Endothelial cell of hepatic sinusoid (primary cell): ENCODE results near the gene EN1.

Experiments used
- in situ Hi-C: cut with HindIII; loops from 2 replicates; pipeline ENCODE4 v1.10.0; 2017; ENCODE audit warnings: low sequenced_read_pairs

EN1 gene

DNA sequence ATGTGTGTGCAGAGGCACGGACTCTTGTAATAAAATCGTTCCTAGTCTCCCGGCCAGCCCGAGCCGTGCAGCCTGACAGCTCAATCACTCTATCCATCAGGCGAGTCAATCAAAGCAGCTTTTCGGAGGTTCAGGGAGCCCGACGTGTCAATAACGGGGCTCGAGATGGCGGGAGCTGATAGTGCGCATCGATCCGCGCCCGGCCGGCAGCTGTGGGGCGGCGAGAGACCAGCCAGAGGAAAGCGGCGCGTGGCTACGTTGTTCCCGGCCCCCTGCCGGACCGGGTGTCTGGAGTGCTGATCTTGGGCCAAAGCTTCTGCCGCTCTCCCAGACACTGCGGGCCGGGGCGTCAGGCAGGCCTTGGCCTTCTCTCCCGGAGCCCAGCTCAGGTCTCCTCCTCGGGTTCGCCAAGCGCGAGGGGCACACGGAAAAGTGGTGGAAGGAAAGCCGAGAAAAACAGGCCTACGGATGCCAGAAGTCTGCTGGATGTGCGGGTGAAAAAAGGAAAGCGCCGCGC is 2.4 kb downstream of the EN1 start:
- in situ Hi-C loops: no loop called here

DNA sequence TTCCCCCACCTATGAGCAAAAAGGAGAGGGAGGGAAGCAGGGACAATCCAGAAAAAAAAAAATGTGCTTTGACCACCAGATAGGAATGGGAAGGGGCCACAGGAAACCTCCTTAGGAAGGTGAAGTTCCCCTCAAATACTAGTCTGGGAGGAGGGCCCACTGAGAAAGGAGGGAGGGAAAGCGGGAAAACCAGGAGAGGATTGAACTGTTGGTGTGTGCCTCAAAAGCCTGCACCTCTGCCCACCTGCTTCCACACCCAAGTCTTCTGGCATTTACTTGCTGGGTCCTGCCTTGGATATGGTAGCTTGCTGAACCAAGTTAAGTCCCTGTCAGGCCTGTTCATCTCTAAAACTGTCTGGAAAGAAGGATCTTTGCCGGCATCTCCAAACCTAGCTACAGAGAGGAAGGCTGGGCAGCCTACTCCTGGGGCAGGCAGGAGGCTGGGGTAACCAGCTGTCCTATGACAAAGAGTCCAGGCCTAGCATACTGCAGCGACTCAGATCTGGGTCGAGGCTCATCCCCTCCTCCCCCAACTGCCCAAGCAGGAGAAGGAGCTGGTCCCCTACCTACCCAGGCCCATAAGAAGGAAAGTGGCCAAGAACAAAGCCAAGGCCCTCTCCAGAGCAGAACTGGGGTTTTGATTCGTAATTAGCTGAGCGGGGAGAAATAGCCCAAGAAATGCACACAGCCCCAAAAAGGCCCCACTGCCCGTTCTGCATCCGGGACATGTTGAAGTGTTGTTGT is 3.0 kb downstream of the EN1 start:
- in situ Hi-C loops: no loop called here

DNA sequence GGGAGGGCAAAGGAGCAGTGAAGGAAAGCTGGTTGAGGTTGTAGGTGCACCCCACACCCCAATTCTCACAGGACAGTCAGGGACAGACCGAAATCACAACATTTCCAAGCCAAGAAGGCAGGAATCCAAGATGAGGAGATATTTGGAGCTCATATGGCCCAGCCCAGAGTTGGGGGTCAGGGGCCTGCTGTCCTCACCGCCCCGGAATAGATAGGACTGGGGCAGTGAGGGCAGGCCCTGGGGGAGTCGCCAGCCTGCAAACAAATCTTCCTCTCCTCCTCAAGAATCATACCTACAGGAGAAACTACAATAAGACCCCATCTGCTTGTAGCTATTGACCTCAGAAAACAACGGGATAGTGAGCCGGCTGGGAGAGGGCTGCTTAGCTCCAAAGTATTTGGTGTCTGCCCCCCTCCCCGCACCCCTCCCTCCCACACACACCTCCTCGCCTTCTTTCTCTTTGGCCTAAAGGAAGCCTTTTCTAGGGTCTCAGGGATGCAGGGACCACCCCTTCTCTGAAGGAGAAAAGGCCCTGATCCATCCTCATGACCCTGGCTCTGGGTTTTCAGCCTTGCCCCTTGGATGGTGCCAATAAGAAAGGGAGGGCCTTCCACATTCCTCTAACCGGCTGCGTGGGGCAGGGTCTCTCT is 3.8 kb downstream of the EN1 start:
- in situ Hi-C loops: no loop called here

DNA sequence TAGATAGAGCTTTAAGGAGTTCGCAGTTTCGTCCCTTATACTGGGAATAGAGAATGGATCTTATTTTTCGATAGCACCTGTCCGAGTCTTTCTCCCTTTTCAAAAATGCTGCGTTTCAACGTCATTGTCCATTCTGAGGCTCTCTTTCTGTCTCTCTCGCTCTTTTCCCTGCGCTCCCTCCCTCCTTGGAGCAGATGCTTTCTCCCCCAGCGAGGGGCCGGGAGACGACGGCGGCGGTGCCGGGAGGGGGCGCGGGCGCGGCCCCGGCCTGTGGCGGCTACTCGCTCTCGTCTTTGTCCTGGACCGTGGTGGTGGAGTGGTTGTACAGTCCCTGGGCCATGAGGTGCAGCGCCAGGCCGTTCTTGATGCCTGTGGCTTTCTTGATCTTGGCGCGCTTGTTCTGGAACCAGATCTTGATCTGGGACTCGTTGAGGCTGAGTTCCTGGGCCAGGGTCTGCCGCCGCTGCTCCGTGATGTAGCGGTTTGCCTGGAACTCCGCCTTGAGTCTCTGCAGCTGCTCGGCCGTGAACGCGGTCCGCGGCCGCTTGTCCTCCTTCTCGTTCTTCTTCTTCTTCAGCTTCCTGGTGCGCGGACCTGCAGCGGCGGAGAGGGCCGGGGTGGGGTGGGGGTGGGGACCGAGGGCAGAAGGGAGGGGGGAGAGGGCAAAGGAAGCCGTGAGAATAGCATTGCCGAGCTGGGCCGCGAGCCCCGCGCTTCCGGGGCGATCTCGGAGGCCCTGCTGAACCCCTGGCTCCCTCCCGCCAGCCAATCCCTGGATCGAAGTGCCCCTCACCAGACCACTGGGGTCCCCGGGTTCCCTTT is 4.6 kb downstream of the EN1 start:
- in situ Hi-C loops: no loop called here

DNA sequence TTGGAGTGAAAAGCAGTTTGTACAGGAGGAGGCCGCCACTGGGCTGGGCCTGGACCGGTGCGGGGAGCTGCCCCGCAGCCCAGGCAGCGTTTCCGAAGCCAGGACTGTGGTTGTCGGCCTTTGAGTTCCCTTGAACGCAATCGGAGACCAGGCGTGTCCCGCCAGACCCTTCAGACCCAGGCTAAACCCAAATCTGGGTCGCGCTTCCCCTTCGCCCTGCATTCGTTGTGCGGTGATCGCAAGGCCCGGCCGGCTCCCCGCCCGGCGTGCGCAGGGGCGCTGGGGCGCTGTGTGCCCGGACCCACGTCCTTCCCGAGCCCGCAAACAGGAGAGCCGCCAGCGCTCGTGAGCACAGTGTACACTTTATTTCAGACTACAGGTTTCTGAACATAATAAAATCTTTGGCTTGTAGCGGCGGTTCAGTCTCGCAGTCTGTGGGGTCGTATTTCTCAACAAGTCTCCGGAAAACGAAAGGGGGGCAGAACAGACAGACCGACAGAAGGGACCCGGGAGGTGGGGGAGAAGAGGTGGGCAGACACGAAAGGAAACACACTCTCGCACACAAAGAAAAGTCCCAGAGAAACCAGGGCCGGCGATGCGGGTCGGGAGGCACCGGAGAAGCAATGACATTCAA is 5.5 kb downstream of the EN1 start:
- in situ Hi-C loops: no loop called here

DNA sequence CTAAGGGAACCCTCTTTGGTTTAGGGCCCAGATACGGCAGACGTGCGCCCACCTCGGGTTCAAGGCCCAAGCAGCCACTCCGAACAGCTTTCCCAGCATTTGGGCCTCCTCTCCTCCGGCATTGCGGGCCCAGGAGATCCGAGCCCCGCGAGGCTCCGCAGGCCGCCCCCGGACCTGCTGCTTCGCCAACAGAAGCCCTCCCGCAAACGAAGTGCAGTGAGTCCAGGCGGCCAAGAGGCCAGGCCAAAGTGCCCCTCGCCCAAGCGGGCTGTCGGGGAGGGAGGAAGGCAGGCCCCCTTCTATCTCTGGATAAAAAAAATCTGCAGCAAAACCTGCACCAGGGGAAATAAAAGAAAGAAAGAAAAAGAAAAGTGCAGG is 6.0 kb downstream of the EN1 start:
- in situ Hi-C loops: no loop called here

DNA sequence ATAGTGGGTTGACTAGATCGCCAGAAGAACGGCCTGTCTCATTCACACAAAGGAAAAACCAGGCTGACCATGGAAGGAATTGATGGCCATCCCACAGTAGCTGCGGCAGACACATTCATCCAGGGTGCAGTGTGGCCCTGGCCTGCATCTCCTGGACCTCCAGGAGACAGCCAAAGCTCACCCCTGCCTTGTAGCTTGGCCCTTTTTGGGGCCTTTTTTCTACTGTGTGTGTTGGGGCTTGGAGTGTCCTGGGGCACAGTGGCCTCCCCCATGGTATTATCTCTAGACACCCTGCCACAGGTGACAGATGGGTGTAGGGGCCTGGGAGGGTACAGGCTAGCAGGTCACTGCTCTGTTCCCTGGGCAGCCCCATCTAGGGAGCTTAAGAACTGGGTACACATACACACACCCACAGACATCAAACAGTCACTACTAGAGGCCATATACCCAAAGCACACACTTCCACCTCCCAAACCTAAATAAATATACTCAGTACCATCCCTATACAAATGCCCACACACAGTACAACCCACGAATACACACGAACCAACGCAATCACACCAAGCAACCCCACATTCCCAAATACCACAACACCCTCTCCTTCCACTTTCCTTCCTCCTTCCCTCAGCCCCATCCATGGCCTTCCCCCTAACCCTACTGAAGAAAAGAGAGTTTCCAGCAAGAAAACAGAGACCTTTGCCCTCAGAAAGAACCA is 8.6 kb downstream of the EN1 start:
- in situ Hi-C loops: no loop called here

DNA sequence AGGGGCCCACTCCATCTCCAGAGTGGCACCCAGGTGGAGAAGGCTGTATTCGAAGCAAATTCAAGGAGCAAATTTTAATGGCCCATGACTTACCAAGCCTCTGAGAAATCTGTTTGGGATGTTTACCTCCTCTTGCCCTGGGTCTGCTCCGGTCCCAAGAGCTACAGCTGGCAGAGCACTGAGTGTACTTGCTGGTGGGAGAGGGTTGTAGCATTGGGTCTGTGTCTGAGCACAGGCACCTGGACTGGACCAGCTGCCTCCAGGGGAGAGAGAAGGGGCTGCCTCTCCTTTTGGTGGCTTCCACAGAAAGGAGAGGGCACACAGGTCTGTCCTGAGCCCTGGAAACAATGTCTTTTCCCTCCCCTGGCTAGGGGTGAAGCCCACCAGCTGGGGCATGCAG is 9.8 kb downstream of the EN1 start:
- in situ Hi-C loops: no loop called here

DNA sequence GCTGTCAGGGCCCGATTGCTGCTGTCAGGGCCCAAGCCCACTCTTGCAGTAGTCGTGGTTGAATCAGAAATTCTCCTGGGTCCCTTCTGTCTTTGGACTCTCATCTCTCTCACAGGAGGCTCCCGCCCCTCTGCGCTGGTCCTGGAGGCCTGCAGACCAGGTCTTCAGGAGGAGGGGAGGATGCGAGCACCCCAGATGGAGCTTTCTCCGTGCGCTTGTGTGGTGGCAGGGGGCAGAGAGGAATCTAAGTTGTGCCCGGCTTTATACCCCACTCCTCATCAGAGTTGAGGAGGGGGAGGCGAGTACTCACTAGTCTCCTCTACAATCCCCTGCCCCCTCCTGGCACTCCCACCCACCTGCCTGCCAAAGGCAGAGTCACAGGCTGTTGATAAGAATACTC is 10.4 kb downstream of the EN1 start:
- in situ Hi-C loops: no loop called here

DNA sequence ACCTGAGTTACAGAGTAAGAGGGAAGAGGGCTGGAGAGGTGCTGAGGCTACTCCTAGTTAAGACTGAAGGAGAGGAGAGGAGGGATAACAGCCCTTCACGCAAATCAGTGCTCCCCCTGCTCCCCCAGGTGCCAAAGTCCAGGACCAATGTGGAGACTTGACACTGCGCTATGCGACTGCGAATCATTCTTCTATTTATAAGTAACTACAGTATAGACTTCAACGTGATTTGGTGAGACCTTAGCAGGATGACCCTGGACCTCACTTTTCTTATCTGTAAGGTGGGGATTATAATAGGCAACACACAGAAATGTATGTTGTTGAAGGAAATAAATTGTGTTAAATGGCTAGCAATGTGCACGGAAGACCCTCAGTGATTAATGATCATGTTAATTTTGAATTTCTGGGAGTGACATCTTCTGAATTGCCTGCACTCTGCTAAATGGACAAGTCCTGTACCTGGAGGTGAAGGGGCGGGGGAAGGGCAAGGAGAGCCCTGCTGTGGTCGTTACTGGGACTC is 11.0 kb downstream of the EN1 start:
- in situ Hi-C loops: no loop called here

DNA sequence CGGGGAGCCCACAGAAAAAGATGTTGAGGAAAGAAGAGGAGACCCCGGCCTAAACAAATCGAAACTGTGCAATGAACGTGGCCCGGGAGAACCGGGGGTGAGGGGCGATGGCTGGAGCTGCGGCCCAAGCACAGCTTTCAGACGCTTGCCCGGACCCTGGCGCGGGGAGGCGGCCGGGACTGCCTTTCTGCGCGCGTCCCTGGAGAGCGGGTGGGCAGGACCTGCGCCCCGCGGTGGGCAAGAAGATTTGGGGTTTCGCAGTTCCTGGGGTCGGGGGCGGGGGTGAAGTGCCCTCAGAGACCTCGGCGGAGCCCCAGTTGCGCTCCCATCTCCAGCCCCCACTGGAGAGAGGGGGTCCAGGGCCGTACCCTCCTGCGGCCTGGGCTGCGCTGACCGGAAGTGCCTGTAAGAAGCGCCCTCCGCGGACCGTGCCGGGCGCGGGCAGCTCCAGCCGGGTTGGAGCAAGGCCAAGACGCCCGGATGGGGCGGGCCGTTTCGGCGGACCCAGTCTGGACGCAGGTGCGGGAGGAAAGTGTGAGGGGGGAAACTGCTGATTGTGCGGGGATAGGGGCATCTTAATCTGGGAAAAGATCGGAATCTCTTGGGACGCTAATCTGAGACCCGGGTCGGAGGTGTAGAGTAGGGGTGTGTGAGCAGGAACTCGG is 11.6 kb downstream of the EN1 start:
- in situ Hi-C loops: no loop called here

DNA sequence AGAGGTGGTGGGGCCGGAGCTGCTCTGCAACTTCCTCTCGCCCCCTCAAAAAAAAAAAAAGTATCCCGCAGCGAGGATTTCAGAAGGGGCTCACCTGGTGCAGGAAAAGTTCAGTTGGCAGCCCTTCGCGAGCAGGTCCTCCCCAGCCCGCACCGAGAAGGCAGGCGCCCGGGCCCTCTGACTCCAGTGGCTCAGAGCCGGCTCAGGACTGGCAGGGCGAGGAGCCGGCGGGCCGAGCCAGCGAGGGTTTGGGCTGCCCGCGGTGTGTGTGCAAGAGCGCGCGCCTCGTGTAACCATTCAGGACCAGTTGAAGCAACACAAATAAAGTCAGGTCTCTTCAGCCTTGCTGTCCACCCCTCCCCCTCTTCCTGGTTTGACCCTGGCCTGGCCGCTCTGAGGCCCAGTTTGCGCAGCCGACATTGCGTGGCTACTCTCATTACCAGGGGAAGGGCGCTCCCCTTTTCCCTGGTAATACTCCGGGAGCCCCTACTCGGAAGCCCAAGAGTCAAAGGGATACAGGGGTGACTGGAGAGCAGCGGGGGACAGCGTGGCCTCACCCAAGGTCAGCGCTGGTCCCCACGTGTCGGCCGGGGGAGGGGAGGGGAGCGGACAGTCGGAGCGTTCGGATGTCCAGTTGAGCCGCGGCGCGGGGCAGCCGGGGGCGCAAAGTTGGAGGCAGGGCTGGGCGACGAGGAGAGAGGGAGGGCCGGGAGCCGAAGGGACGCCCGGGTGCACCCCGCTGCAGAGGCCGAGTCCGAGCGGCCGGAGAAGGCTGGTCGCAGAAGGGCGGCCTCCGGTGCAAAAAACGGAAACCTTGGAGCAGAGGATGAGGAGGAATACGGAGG is 12.3 kb downstream of the EN1 start:
- in situ Hi-C loops: no loop called here

DNA sequence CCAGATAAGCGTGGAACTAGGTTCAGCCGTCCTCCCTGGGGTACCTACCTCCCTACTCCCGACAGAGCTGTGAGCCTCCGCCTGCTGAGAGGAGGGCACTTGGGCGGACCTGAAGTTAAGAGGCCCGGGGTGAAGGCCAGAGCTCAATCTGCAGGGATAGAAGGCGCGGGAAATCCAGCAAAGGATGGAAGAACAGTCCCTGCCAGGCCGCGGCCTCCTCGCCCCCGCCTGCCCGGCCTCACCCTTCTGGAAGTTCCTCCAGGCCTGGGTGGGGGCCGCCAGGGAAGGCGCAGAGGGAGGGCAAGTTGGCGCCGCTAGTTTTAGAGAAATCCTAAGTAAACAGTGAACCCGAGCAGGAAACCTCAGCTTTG is 13.0 kb downstream of the EN1 start:
- in situ Hi-C loops: no loop called here

DNA sequence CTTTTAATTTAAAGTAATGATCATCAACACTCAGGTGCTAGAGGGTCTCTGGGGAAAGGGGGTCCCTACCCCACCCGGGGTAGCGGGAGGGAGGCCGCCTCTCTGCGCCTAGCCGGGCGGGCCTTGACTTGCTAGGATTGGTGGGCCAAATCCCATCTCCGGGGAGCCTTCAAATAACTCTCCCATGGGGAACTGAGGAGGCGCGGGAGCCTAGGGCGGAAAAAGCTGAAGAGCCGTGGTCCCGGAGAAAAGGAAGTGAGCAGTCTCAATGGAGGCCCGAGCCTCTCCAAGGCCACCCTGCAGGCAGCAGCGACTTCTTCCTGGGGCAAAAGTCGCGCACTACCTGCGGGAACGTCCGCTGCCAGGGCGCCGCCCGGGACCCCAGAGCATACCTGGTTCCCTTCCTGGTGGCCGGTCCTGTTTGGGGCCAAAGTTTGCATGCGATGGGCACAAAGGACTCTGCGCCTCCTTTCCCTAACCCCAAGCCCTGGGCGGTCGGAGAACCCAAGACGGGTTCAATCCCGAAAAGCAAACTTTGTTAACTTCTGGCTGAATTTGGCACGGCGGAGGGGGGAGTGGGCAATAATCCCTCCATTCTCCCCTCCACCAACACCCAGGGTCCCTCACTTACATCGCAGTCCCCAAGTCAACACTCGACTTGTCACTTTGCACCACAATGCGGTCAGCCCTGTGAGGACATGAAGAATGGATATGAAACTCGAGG is 13.6 kb downstream of the EN1 start:
- in situ Hi-C loops: no loop called here

DNA sequence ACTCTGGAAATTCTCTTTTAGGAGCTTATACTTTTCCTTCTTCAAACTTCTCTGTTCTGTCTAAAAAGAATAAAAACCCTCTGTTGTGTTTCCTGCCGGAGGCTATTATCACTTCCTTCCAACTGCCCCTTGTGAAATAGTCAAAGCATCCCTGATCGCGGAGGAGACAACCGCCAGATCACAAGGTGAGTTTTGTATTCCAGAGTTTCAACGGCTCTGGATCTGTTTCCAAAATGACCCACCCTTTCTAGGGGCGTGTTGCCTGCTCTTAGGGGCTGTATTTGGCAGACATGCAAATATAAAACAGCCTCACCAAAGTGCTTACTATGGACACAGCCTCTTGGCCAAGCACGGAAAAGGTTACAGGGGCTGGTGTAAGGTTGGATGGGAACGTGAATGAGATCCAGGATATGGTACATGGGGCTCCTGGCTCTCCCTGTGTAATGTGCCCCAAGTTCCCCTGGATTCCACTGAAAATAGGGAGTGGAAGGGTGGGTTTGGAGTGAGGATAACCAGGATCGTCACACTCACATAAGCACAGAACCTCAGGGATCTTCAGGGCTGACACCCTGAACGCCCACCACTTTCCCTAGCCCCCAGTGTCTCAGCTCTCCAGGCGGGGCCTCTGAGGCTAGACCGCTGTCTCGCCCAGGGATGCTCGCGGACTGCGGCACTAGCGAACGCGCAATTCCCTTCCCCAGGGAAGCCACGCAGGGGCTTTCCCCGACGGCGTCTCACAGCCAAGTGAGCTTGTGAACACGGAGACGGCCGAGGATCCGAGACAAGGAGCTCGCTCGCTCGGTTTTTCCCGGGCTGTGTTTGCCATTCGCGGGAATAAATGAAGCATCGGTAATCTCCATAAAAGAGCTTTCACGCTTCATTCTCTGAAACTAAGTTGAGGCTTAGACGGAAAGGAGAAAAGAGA is 14.4 kb downstream of the EN1 start:
- in situ Hi-C loops: no loop called here

DNA sequence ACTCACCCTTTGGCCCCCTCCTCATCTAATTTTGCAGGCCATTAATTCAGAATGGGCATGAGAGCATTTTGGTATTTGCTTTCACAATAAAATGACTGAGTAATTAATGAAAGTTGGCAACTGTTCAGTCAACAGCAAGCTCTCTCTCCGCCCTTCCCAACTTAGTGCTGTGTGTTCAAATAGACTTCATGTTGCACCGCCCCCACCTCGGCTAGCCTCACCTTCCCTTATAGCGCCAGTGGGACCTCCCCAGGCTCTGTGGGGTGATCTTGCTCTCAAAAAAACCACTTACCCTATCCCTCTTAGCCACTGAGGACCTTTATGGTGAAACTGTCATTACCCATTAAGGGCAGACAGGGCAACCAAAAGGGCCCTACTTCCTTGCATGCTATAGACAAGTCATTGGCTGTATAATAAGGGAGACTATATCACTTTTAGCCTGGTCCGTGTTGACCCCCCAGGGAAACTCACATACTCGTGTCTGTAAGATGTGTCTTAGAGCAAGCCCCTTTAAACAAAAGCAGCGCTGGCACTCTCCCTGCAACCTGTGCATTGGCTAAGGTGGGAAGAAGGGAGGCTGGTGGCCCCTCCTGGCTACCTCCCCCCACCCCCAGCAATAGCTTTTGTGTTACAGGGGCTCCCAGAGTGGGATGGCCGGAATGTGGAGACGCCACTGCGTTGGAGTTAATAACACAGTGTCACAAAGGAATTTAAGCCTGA is 15.2 kb downstream of the EN1 start:
- in situ Hi-C loops: no loop called here

DNA sequence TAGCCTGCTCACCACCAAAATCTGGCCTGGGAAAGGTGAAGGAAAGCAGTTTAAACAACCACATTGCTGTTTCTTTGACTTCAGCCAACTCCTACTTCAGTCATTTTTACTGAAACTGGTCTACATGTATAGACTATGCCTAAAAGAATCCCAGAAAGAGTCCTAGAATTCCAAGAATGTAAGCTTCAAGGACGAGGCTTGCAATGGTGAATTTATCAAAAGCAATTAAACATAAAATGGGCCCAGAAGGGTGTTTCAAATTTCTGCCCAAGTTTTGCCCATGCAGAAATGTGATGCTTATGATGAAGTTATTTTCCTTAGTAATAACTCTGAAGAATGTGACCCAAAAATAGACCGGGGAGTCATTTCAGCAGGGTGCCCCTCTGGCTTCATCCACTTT is 16.6 kb downstream of the EN1 start:
- in situ Hi-C loops: no loop called here
